Tibial nerve (tissue), 4 donors: ENCODE data around the gene SCYL3. TPM values are rescaled to one million over a fixed set of nuclear protein-coding genes. Genes with fewer than 3 reads are reported as not detected.

ENCODE experiments used
- DNase-seq, 2 donors: peaks; one replicate each; pipeline ENCODE4 v3.0.0-alpha.2; 2019; ENCODE audit warnings: low spot score in 2 of 2
- H3K27ac ChIP-seq, 4 donors: fragments of 200-600 bp; sonication (generic) in 3 of 4; one replicate each; pipeline ENCODE4 v1.5.1; 2017 to 2019; ENCODE audit warnings: mild to moderate bottlenecking in 1 of 4
- H3K27me3 ChIP-seq, 2 donors: fragments of 200-600 bp; sonication (generic) in 1 of 2; one replicate each; pipeline versions ENCODE4 v1.5.1 to v1.6.0; 2017 to 2019
- H3K36me3 ChIP-seq, 3 donors: fragments of 200-600 bp; sonication (generic); one replicate each; pipeline ENCODE4 v1.5.1; 2018 to 2019
- H3K4me1 ChIP-seq, 4 donors: fragments of 200-600 bp; sonication (generic) in 3 of 4; one replicate each; pipeline ENCODE4 v1.5.1; 2017 to 2019
- H3K4me3 ChIP-seq, 4 donors: fragments of 200-600 bp; sonication (generic) in 3 of 4; one replicate each; pipeline ENCODE4 v1.5.1; 2017 to 2019; ENCODE audit warnings: mild to moderate bottlenecking in 1 of 4, moderate library complexity in 1 of 4
- H3K9me3 ChIP-seq, 4 donors: fragments of 200-600 bp; sonication (generic) in 3 of 4; one replicate each; pipeline ENCODE4 v1.5.1; 2017 to 2019
- CTCF ChIP-seq, 5 experiments: fragments of 200-600 bp in 3 of 5; fragments of 450-650 bp in 2 of 5; sonication (generic) in 3 of 5; IDR thresholded peaks; one replicate each; pipeline ENCODE4 v1.5.1; 2016 to 2019; ENCODE audit warnings: antibody characterized with exemption in 5 of 5, mild to moderate bottlenecking in 3 of 5, moderate library complexity in 2 of 5
- EP300 ChIP-seq, 2 donors: sonication (generic); formaldehyde crosslinking; IDR thresholded peaks; one replicate each; pipeline ENCODE4 v1.6.1; 2017; ENCODE audit warnings: antibody characterized with exemption in 2 of 2, mild to moderate bottlenecking in 1 of 2
- POLR2A ChIP-seq, 2 donors: fragments of 450-650 bp; IDR thresholded peaks; one replicate each; pipeline ENCODE4 v1.6.1; 2017; ENCODE audit warnings: antibody characterized with exemption in 2 of 2, mild to moderate bottlenecking in 2 of 2, moderate library complexity in 2 of 2
- WGBS, 2 donors: methylation state at CpG; one replicate each; pipeline ENCODE4 v1.1.5; 2018; 5-methylcytosine and 5-hydroxymethylcytosine counted together
- total RNA-seq, 4 donors: library from RNA; depleted of rRNA; stranded (reverse); fragments of >200 nt; gene quantifications; one replicate each; pipeline ENCODE4 v1.1.0, GENCODE V29; 2016

The SCYL3 gene
- total RNA-seq, 4 donors from 2014 or later = 9.8 to 15.6 (median 12.6) TPM

GRCh38 chr1:169892176-169892926 is 1.3 kb downstream of the SCYL3 start:
- H3K9me3 ChIP-seq = no peaks in the 10 kb centered on the region
- peak overlapping the region in 3 of 4 donors; percentile 96 to 98 (median 97) for H3K27ac ChIP-seq
- WGBS, 2 donors = 50 to 53% methylated on average over 8 of the region's 8 CpGs

GRCh38 chr1:169891539-169891885 is 2.2 kb downstream of the SCYL3 start:
- H3K27me3 ChIP-seq = no peaks in the 10 kb centered on the region
- H3K36me3 ChIP-seq = peaks cover 0 to 22% (median 0%) of the 10 kb centered on the region in 3 donors
- WGBS, 2 donors = 69 to 70% methylated on average over 2 of the region's 2 CpGs
- TF ChIP-seq POLR2A (IDR thresholded peaks at IDR 0.05) (no peak), EP300 (IDR thresholded peaks at IDR 0.05) (no peak), CTCF (IDR thresholded peaks at IDR 0.05) (no peak)
- no peak overlapping the region for H3K4me3 ChIP-seq
- DNase-seq = no peak
- no peaks in the 10 kb centered on the region for H3K9me3 ChIP-seq
- H3K4me1 ChIP-seq = peaks cover 0 to 49% (median 13%) of the 10 kb centered on the region in 4 donors
- H3K27ac ChIP-seq = peak overlapping the region in 1 of 4 donors; percentile 1

More at GRCh38 chr1:169892176-169892926, 1.3 kb downstream of the SCYL3 start:
- H3K27me3 ChIP-seq = no peaks in the 10 kb centered on the region
- peaks cover 0 to 14% (median 0%) of the 10 kb centered on the region in 3 donors for H3K36me3 ChIP-seq
- TF ChIP-seq EP300 (IDR thresholded peaks at IDR 0.05) (no peak), CTCF (IDR thresholded peaks at IDR 0.05) (no peak), POLR2A (IDR thresholded peaks at IDR 0.05) (no peak)
- peaks cover 0 to 49% (median 13%) of the 10 kb centered on the region in 4 donors for H3K4me1 ChIP-seq
- no peak for DNase-seq
- peak overlapping the region; percentile 74 to 93 (median 81) for H3K4me3 ChIP-seq

- TF ChIP-seq CTCF (IDR thresholded peaks at IDR 0.05) = no peak
- no peaks in the 10 kb centered on the region for H3K9me3 ChIP-seq
- no peaks in the 10 kb centered on the region for H3K27me3 ChIP-seq
- peaks cover 0 to 49% (median 13%) of the 10 kb centered on the region in 4 donors for H3K4me1 ChIP-seq
- H3K4me3 ChIP-seq = no peak overlapping the region
- H3K27ac ChIP-seq = peak overlapping the region in 1 of 4 donors; percentile 1
- no peak for DNase-seq
- WGBS, 2 donors = 76 to 84% methylated on average over 5 of the region's 5 CpGs
- peaks cover 0 to 27% (median under 1%) of the 10 kb centered on the region in 3 donors for H3K36me3 ChIP-seq
These were observed 2.7 kb downstream of the SCYL3 start for GRCh38 chr1:169890761-169891538.

- DNase-seq = no peak
- Histone ChIP-seq H3K4me1 (peaks cover 0 to 49% (median 13%) of the 10 kb centered on the region in 4 donors), H3K4me3 (no peak overlapping the region), H3K27me3 (no peaks in the 10 kb centered on the region), H3K9me3 (no peaks in the 10 kb centered on the region), H3K36me3 (peaks cover 0 to 31% (median 3%) of the 10 kb centered on the region in 3 donors), H3K27ac (no peak overlapping the region)
- 93 to 95% methylated on average over 2 of the region's 2 CpGs for WGBS, 2 donors
- no peak for TF ChIP-seq EP300 (IDR thresholded peaks at IDR 0.05)
- no peak for TF ChIP-seq CTCF (IDR thresholded peaks at IDR 0.05)
- no peak for TF ChIP-seq POLR2A (IDR thresholded peaks at IDR 0.05)
These were observed 3.8 kb downstream of the SCYL3 start for GRCh38 chr1:169889871-169890270.

- WGBS, 2 donors = 96% methylated on average over 2 of the region's 2 CpGs
- H3K4me3 ChIP-seq = no peak overlapping the region
- H3K4me1 ChIP-seq = peaks cover 0 to 37% (median 5%) of the 10 kb centered on the region in 4 donors
- TF ChIP-seq POLR2A (IDR thresholded peaks at IDR 0.05) = no peak
- TF ChIP-seq CTCF (IDR thresholded peaks at IDR 0.05) = no peak
- TF ChIP-seq EP300 (IDR thresholded peaks at IDR 0.05) = no peak
- H3K27ac ChIP-seq = no peak overlapping the region
- H3K27me3 ChIP-seq = no peaks in the 10 kb centered on the region
- H3K9me3 ChIP-seq = no peaks in the 10 kb centered on the region
- DNase-seq = no peak
- peaks cover 0 to 48% (median 3%) of the 10 kb centered on the region in 3 donors for H3K36me3 ChIP-seq
These were observed 6.8 kb downstream of the SCYL3 start for GRCh38 chr1:169886931-169887330.
